AG20443 (cell line): ENCODE data around the gene PER3.
"Not testable (repeated sequence)": the region's sequence is repeated elsewhere in the genome, so short reads cannot be mapped to it uniquely, and the experiment has no call there.

Experiments used
- DNase-seq: peaks from one replicate; pipeline ENCODE4 v3.0.0; 2012; ENCODE audit warnings: low spot score, mixed read lengths

PER3 gene

GRCh38 chr1:7780976-7781375, 3.1 kb upstream of the PER3 start:
- DNase-seq = no peak

- DNase-seq = no peak
These were observed 2.6 kb upstream of the PER3 start for GRCh38 chr1:7781501-7781900.

GRCh38 chr1:7781923-7782495, 2.1 kb upstream of the PER3 start:
- no peak for DNase-seq

GRCh38 chr1:7783178-7783711, 846 bp upstream of the PER3 start:
- peak; percentile 85 for DNase-seq

- DNase-seq = no peak
These were observed 491 bp downstream of the PER3 start for GRCh38 chr1:7784492-7785071.

- no peak for DNase-seq
These were observed 1.0 kb downstream of the PER3 start for GRCh38 chr1:7785108-7785507.

GRCh38 chr1:7786795-7787194, 2.7 kb downstream of the PER3 start:
- no peak for DNase-seq

GRCh38 chr1:7789828-7790227, 5.7 kb downstream of the PER3 start:
- DNase-seq = no peak

- not testable (repeated sequence) for DNase-seq
These were observed 6.9 kb downstream of the PER3 start for GRCh38 chr1:7791027-7791426.

- DNase-seq = no peak
These were observed 11.3 kb downstream of the PER3 start for GRCh38 chr1:7795406-7795805.

GRCh38 chr1:7805460-7805859, 21.4 kb downstream of the PER3 start:
- no peak for DNase-seq

- DNase-seq = no peak
These were observed 24.3 kb downstream of the PER3 start for GRCh38 chr1:7808253-7808844.

- DNase-seq = no peak
These were observed 25.7 kb downstream of the PER3 start for GRCh38 chr1:7809742-7810141.

GRCh38 chr1:7810395-7810794, 26.3 kb downstream of the PER3 start:
- peak; percentile 83 for DNase-seq

- DNase-seq = no peak
These were observed 27.4 kb downstream of the PER3 start for GRCh38 chr1:7811476-7811875.

- DNase-seq = no peak
These were observed 29.7 kb downstream of the PER3 start for GRCh38 chr1:7813677-7814373.

GRCh38 chr1:7821282-7821681, 37.2 kb downstream of the PER3 start:
- no peak for DNase-seq

- no peak for DNase-seq
These were observed 40.6 kb downstream of the PER3 start for GRCh38 chr1:7824701-7825100.

GRCh38 chr1:7826363-7826762, 42.3 kb downstream of the PER3 start:
- DNase-seq = no peak

GRCh38 chr1:7827126-7827955, 43.2 kb downstream of the PER3 start:
- no peak for DNase-seq

- no peak for DNase-seq
These were observed 47.4 kb downstream of the PER3 start for GRCh38 chr1:7831458-7831857.

GRCh38 chr1:7833035-7833434, 48.9 kb downstream of the PER3 start:
- no peak for DNase-seq
